Right lobe of liver (tissue), 6 donors: ENCODE data around the gene SUGCT. TPM values are rescaled to one million over a fixed set of nuclear protein-coding genes. Genes with fewer than 3 reads are reported as not detected.

ENCODE experiments used
- ATAC-seq, 4 donors: fragments of 200-7000 bp; cut with Tn5 transposase; one replicate each; pipeline ENCODE4 v1.9.1; 2020; ENCODE audit warnings: mild to moderate bottlenecking in 4 of 4, moderate library complexity in 4 of 4
- DNase-seq, 3 donors: peaks; one replicate each; pipeline ENCODE4 v3.0.0-alpha.2; 2020
- H3K27ac ChIP-seq, 3 donors: fragments of 200-600 bp; one replicate each; pipeline ENCODE4 v1.8.0; 2022
- H3K27me3 ChIP-seq, 2 donors: fragments of 200-600 bp; one replicate each; pipeline ENCODE4 v1.8.0; 2022
- H3K36me3 ChIP-seq, 4 donors: fragments of 200-600 bp; sonication (generic) in 1 of 4; one replicate each; pipeline versions ENCODE4 v1.5.1 to v1.8.0; 2017 to 2022; ENCODE audit warnings: control low read depth in 1 of 4
- H3K4me1 ChIP-seq, 4 donors: fragments of 200-600 bp; sonication (generic) in 1 of 4; one replicate each; pipeline versions ENCODE4 v1.5.1 to v1.8.0; 2017 to 2022; ENCODE audit warnings: control low read depth in 1 of 4
- H3K4me3 ChIP-seq, 3 donors: fragments of 200-600 bp; one replicate each; pipeline ENCODE4 v1.8.0; 2022
- H3K9me3 ChIP-seq, 4 donors: fragments of 200-600 bp; sonication (generic) in 1 of 4; one replicate each; pipeline versions ENCODE4 v1.5.1 to v1.8.0; 2017 to 2022; ENCODE audit warnings: control low read depth in 1 of 4
- CTCF ChIP-seq, 4 donors: fragments of 200-600 bp in 3 of 4; fragments of 450-650 bp in 1 of 4; IDR thresholded peaks; one replicate each; pipeline versions ENCODE4 v1.5.1 to v1.8.0; 2016 to 2022; ENCODE audit warnings: antibody characterized with exemption in 4 of 4, mild to moderate bottlenecking in 2 of 4
- POLR2A ChIP-seq: fragments of 450-650 bp; IDR thresholded peaks from one replicate; pipeline ENCODE4 v1.6.1; 2017; ENCODE audit warnings: antibody characterized with exemption, mild to moderate bottlenecking
- WGBS: methylation state at CpG from one replicate; pipeline ENCODE4 v1.1.6; 2018; ENCODE audit warnings: low coverage, low lambda C conversion rate; ENCODE audit not compliant: insufficient coverage; ENCODE audit errors: missing lambda C conversion rate; 5-methylcytosine and 5-hydroxymethylcytosine counted together
- intact Hi-C, 2 donors: fragments of 100-400 bp; cut with DNase I; formaldehyde crosslinking; loops; one replicate each; pipeline versions ENCODE4 v1.11.2 to v1.14.1; 2022
- total RNA-seq, 6 experiments: library from RNA; depleted of rRNA in 2 of 6; stranded (reverse); fragments of >200 nt in 2 of 6; fragmentation: NEBNext Ultra II Directional in 3 of 6; extraction: Animal tissue kit (Norgen Biotek cat#: 25700) in 3 of 6; gene quantifications; one replicate each; pipeline versions ENCODE4 v1.1.0 to v1.2.4, GENCODE V29; 2016 to 2023
- donor health status: DM: no; HTN: yes; CAD: no.
- donor health status: DM: no; HTN: no; CAD: no.
- donor health status: DM: no; HTN: no; CAD: no.
- donor health status: DM: no; HTN: yes; CAD: no.
- donor health status: DM: no; HTN: yes; CAD: no.

SUGCT gene
- total RNA-seq, 6 experiments from 2014 or later, result 10.1 to 21.0 (median 14.2) TPM

GRCh38 chr7:40538281-40538680 lies 403.5 kb downstream of the SUGCT start:
- H3K36me3 ChIP-seq, result no peaks in the 10 kb centered on the region
- no peaks in the 10 kb centered on the region for H3K4me1 ChIP-seq
- H3K9me3 ChIP-seq, result no peaks in the 10 kb centered on the region
- 73% methylated on average over 1 of the region's 1 CpG for WGBS
- H3K27me3 ChIP-seq, result no peaks in the 10 kb centered on the region
- intact Hi-C loops, result no loop called here
- TF ChIP-seq POLR2A (no peak), CTCF (IDR thresholded peaks at IDR 0.05) (no peak)
- DNase-seq (no peak), ATAC-seq (no peak)
- H3K4me3 ChIP-seq, result no peak overlapping the region
- H3K27ac ChIP-seq, result no peak overlapping the region

GRCh38 chr7:40541336-40541735 lies 406.5 kb downstream of the SUGCT start:
- no peaks in the 10 kb centered on the region for H3K9me3 ChIP-seq
- DNase-seq (no peak), ATAC-seq (no peak)
- no peak for TF ChIP-seq CTCF (IDR thresholded peaks at IDR 0.05)
- no peak for TF ChIP-seq POLR2A
- WGBS, result 90% methylated on average over 1 of the region's 1 CpG
- H3K4me1 ChIP-seq, result no peaks in the 10 kb centered on the region
- no peak overlapping the region for H3K4me3 ChIP-seq
- intact Hi-C loops, result no loop called here
- H3K27ac ChIP-seq, result no peak overlapping the region
- no peaks in the 10 kb centered on the region for H3K36me3 ChIP-seq
- H3K27me3 ChIP-seq, result no peaks in the 10 kb centered on the region

- Histone ChIP-seq H3K27me3 (no peaks in the 10 kb centered on the region), H3K9me3 (no peaks in the 10 kb centered on the region), H3K36me3 (no peaks in the 10 kb centered on the region), H3K4me1 (no peaks in the 10 kb centered on the region), H3K27ac (no peak overlapping the region), H3K4me3 (no peak overlapping the region)
- DNase-seq (no peak), ATAC-seq (no peak)
- 83% methylated on average over 3 of the region's 3 CpGs for WGBS
- TF ChIP-seq CTCF (IDR thresholded peaks at IDR 0.05) (no peak), POLR2A (no peak)
- intact Hi-C loops, result no loop called here
Measured at GRCh38 chr7:40542982-40543741, 408.4 kb downstream of the SUGCT start.

GRCh38 chr7:40544221-40544723 lies 409.5 kb downstream of the SUGCT start:
- WGBS, result 78% methylated on average over 6 of the region's 6 CpGs
- intact Hi-C loops, result no loop called here
- H3K4me1 ChIP-seq, result no peaks in the 10 kb centered on the region
- ATAC-seq (no peak), DNase-seq (no peak)
- H3K27me3 ChIP-seq, result no peaks in the 10 kb centered on the region
- no peak overlapping the region for H3K27ac ChIP-seq
- H3K4me3 ChIP-seq, result no peak overlapping the region
- no peaks in the 10 kb centered on the region for H3K9me3 ChIP-seq
- TF ChIP-seq POLR2A (no peak), CTCF (IDR thresholded peaks at IDR 0.05) (no peak)
- no peaks in the 10 kb centered on the region for H3K36me3 ChIP-seq
